H9 (cell line): ENCODE data around the gene TOMM22. TPM values are rescaled to one million over a fixed set of nuclear protein-coding genes. Genes with fewer than 3 reads are reported as not detected.
A peak's percentile ranks its signal among the peaks of the same experiment; 100 is the strongest.

Experiments
- DNase-seq: peaks from one replicate; pipeline ENCODE4 v3.0.0-alpha.2; 2017
- H2AFZ ChIP-seq: one replicate; pipeline ENCODE4 v1.6.1; 2013; ENCODE audit warnings: mild to moderate bottlenecking, low read length, control low read depth, moderate library complexity
- H2AK5ac ChIP-seq: 2 replicates; pipeline ENCODE4 v1.6.1; 2013; ENCODE audit warnings: low read length, control low read depth, mixed read lengths; ENCODE audit not compliant: insufficient read length
- H2BK120ac ChIP-seq: one replicate; pipeline ENCODE4 v1.6.1; 2013; ENCODE audit warnings: low read depth, mild to moderate bottlenecking, low read length, control low read depth, inconsistent platforms; ENCODE audit not compliant: poor library complexity, severe bottlenecking
- H2BK12ac ChIP-seq: 2 replicates; pipeline ENCODE4 v1.6.1; 2013; ENCODE audit warnings: low read length, control low read depth, mixed read lengths, low read depth; ENCODE audit not compliant: insufficient read length
- H2BK15ac ChIP-seq: 2 replicates; pipeline ENCODE4 v1.6.1; 2013; ENCODE audit warnings: low read depth, low read length, control low read depth
- H2BK20ac ChIP-seq: one replicate; pipeline ENCODE4 v1.6.1; 2013; ENCODE audit warnings: low read depth, mild to moderate bottlenecking, low read length, control low read depth, inconsistent platforms; ENCODE audit not compliant: poor library complexity, severe bottlenecking
- H2BK5ac ChIP-seq: 2 replicates; pipeline ENCODE4 v1.6.1; 2013; ENCODE audit warnings: low read length, control low read depth, mixed read lengths; ENCODE audit not compliant: insufficient read length
- H3K14ac ChIP-seq: 2 replicates; pipeline ENCODE4 v1.6.1; 2013; ENCODE audit warnings: low read length, control low read depth; ENCODE audit not compliant: insufficient read depth
- H3K18ac ChIP-seq: 2 replicates; pipeline ENCODE4 v1.6.1; 2013; ENCODE audit warnings: low read depth, mild to moderate bottlenecking, mixed read lengths, low read length, control low read depth; ENCODE audit not compliant: insufficient read length
- H3K23ac ChIP-seq: 2 replicates; pipeline ENCODE4 v1.6.1; 2013; ENCODE audit warnings: low read length, control low read depth, mixed read lengths, low read depth; ENCODE audit not compliant: insufficient read length
- H3K23me2 ChIP-seq: 2 replicates; pipeline ENCODE4 v1.6.1; 2013; ENCODE audit warnings: low read depth, mild to moderate bottlenecking, mixed read lengths, low read length, control low read depth; ENCODE audit not compliant: insufficient read length, poor library complexity, severe bottlenecking
- H3K27ac ChIP-seq: 2 replicates; pipeline ENCODE4 v1.5.1; 2013; ENCODE audit warnings: low read length, control low read depth, mixed read lengths, low read depth; ENCODE audit not compliant: insufficient read length
- H3K27me3 ChIP-seq: 2 replicates; pipeline ENCODE4 v1.6.1; 2013; ENCODE audit warnings: low read length, control low read depth, inconsistent platforms; ENCODE audit not compliant: insufficient read depth
- H3K4ac ChIP-seq: 2 replicates; pipeline ENCODE4 v1.6.1; 2013; ENCODE audit warnings: low read depth, mild to moderate bottlenecking, control low read depth, inconsistent platforms, low read length, moderate library complexity
- H3K4me1 ChIP-seq: 2 replicates; pipeline ENCODE4 v1.6.1; 2013; ENCODE audit warnings: low read length, control low read depth, inconsistent platforms; ENCODE audit not compliant: insufficient read depth
- H3K4me2 ChIP-seq: 2 replicates; pipeline ENCODE4 v1.6.1; 2013; ENCODE audit warnings: low read length, control low read depth, mixed read lengths; ENCODE audit not compliant: insufficient read length, insufficient read depth
- H3K56ac ChIP-seq: 2 replicates; pipeline ENCODE4 v1.6.1; 2013; ENCODE audit warnings: low read depth, mild to moderate bottlenecking, mixed read lengths, low read length, control low read depth; ENCODE audit not compliant: insufficient read length
- H3K79me1 ChIP-seq: 2 replicates; pipeline ENCODE4 v1.6.1; 2013; ENCODE audit warnings: low read depth, mild to moderate bottlenecking, moderate library complexity, low read length, control low read depth, inconsistent platforms; ENCODE audit not compliant: insufficient read depth, poor library complexity, severe bottlenecking
- H3K79me2 ChIP-seq: 2 replicates; pipeline ENCODE4 v1.6.1; 2013; ENCODE audit warnings: low read length, control low read depth, inconsistent platforms; ENCODE audit not compliant: insufficient read depth
- H3K9ac ChIP-seq: 2 replicates; pipeline ENCODE4 v1.6.1; 2013; ENCODE audit warnings: low read length, control low read depth, mixed read lengths; ENCODE audit not compliant: insufficient read length; ENCODE audit errors: extremely low read depth
- H3K9me3 ChIP-seq: one replicate; pipeline ENCODE4 v1.6.1; 2013; ENCODE audit warnings: low read depth, low read length, inconsistent platforms; ENCODE audit not compliant: control insufficient read depth
- H3T11ph ChIP-seq: one replicate; pipeline ENCODE4 v1.6.1; 2013; ENCODE audit warnings: mild to moderate bottlenecking, low read length, control low read depth, inconsistent platforms
- H4K20me1 ChIP-seq: one replicate; pipeline ENCODE4 v1.6.1; 2013; ENCODE audit not compliant: control insufficient read depth, insufficient read length, insufficient read depth
- H4K5ac ChIP-seq: 2 replicates; pipeline ENCODE4 v1.6.1; 2013; ENCODE audit warnings: low read depth, mild to moderate bottlenecking, mixed read lengths, low read length, control low read depth; ENCODE audit not compliant: insufficient read length
- H4K8ac ChIP-seq: replicated peaks from 2 replicates; pipeline ENCODE4 v1.6.1; 2013; ENCODE audit warnings: low read length, control low read depth, mixed read lengths, low read depth; ENCODE audit not compliant: insufficient read length
- H4K91ac ChIP-seq: 2 replicates; pipeline ENCODE4 v1.6.1; 2013; ENCODE audit warnings: low read depth, mild to moderate bottlenecking, moderate library complexity, mixed read lengths, low read length, control low read depth; ENCODE audit not compliant: insufficient read length
- H3K27ac Mint-ChIP-seq, 3 experiments: 2 replicates in 2 of 3; 3 replicates in 1 of 3; pipeline ENCODE4 v1.8.0; 2020 to 2021; ENCODE audit warnings: mixed read lengths in 3 of 3, mild to moderate bottlenecking in 1 of 3, moderate library complexity in 1 of 3
- H3K27me3 Mint-ChIP-seq: 2 replicates; pipeline ENCODE4 v1.8.0; 2021; ENCODE audit warnings: low read depth, mild to moderate bottlenecking, moderate library complexity, mixed read lengths
- H3K36me3 Mint-ChIP-seq, 3 experiments: 2 replicates in 2 of 3; 3 replicates in 1 of 3; pipeline ENCODE4 v1.8.0; 2020 to 2021; ENCODE audit warnings: low read depth in 3 of 3, mixed read lengths in 3 of 3; ENCODE audit not compliant: insufficient read depth in 1 of 3
- H3K4me1 Mint-ChIP-seq, 2 experiments: 2 replicates each; pipeline ENCODE4 v1.8.0; 2020; ENCODE audit warnings: mixed read lengths in 2 of 2
- H3K4me3 Mint-ChIP-seq, 2 experiments: 2 replicates in 1 of 2; 3 replicates in 1 of 2; pipeline ENCODE4 v1.8.0; 2020 to 2021; ENCODE audit warnings: mild to moderate bottlenecking in 2 of 2, mixed read lengths in 2 of 2, moderate library complexity in 1 of 2
- H3K9me3 Mint-ChIP-seq, 2 experiments: 2 replicates in 1 of 2; 3 replicates in 1 of 2; pipeline ENCODE4 v1.8.0; 2020; ENCODE audit warnings: mild to moderate bottlenecking in 2 of 2, mixed read lengths in 2 of 2, moderate library complexity in 1 of 2
- WGBS: extraction: QIAGEN DNeasy Blood & Tissue Kit; methylation state at CpG from one replicate; pipeline ENCODE4 v1.1.7; 2013; ENCODE audit warnings: missing lambda C conversion rate, low lambda C conversion rate, mixed read lengths; ENCODE audit not compliant: insufficient read length; ENCODE audit errors: extremely low coverage; 5-methylcytosine and 5-hydroxymethylcytosine counted together
- total RNA-seq: library from RNA; stranded (reverse); gene quantifications from 2 replicates; pipeline ENCODE4 v1.2.1, GENCODE V29; 2021
- TF ChIP-seq, protein P1 (sequence below): fragments of 200-600 bp; sonication (generic); conservative IDR thresholded peaks from 3 replicates; pipeline ENCODE4 v1.8.0; 2021; ENCODE audit warnings: antibody characterized with exemption, mild to moderate bottlenecking

The TOMM22 gene
- total RNA-seq, 1 experiment from 2014 or later = 128 TPM

DNA sequence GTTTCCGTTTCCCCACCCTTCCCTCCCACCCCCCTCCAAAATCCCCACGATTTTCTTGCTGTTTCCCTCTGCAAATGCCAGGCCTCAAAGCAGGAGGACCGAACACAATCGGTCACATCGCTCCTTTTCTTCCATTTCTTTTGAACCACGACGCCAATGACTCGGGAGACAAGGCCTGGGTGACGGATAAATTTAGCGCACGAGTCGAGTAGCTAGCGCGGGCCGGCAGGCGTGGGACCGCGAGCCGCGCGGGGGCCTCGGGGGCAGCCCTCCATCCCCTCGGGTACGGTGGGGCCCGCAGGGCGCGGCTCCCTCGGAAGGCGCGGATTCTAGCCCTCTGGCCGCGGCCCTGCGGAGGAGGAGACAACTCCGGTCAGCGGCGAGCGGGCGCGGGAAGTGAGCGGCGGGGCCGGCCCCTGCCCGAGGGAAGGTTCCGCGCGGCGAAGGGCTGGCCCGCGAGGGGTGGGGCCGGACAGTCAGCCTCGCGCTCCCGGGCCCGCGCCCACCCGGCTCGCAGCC lies 18.6 kb downstream of the TOMM22 start:
- peak overlapping the region; percentile 79 for H3K9ac ChIP-seq
- no peak for DNase-seq
- peak overlapping the region; percentile 89 for H3K14ac ChIP-seq
- no peak overlapping the region for H3K27ac ChIP-seq
- no peak overlapping the region for H4K91ac ChIP-seq
- Mint-ChIP-seq H3K27me3 (no peaks in the 10 kb centered on the region; the same call in 1 of the 2 replicates), H3K27ac (peak overlapping the region in 2 of 3 experiments; percentile 69 to 98; a peak in 3 of 7 replicates), H3K9me3 (no peaks in the 10 kb centered on the region), H3K4me1 (peaks cover 50 to 60% of the 10 kb centered on the region in 2 experiments), H3K36me3 (peaks cover 3 to 21% (median 3%) of the 10 kb centered on the region in 3 experiments; a peak in 6 of 7 replicates), H3K4me3 (peak overlapping the region; percentile 93 to 99)
- H3K18ac ChIP-seq = peak overlapping the region; percentile 47
- H3K23ac ChIP-seq = no peak overlapping the region
- no peak overlapping the region for H2BK5ac ChIP-seq
- H2BK120ac ChIP-seq = no peak overlapping the region
- peaks cover 11% of the 10 kb centered on the region for H3K4me1 ChIP-seq
- H2BK20ac ChIP-seq = no peak overlapping the region
- peaks cover 15% of the 10 kb centered on the region for H3K23me2 ChIP-seq
- no peak overlapping the region for H3T11ph ChIP-seq
- no peaks in the 10 kb centered on the region for H3K27me3 ChIP-seq
- H3K56ac ChIP-seq = no peak overlapping the region
- H3K9me3 ChIP-seq = no peaks in the 10 kb centered on the region
- no peaks in the 10 kb centered on the region for H4K20me1 ChIP-seq
- H2BK12ac ChIP-seq = peak overlapping the region; percentile 40
- H3K4me2 ChIP-seq = peak overlapping the region; percentile 72
- no peak overlapping the region for H4K5ac ChIP-seq
- no peak overlapping the region for H2AFZ ChIP-seq
- H4K8ac ChIP-seq = no peak overlapping the region
- peaks cover 9% of the 10 kb centered on the region for H3K79me2 ChIP-seq
- TF ChIP-seq, protein P1, sequence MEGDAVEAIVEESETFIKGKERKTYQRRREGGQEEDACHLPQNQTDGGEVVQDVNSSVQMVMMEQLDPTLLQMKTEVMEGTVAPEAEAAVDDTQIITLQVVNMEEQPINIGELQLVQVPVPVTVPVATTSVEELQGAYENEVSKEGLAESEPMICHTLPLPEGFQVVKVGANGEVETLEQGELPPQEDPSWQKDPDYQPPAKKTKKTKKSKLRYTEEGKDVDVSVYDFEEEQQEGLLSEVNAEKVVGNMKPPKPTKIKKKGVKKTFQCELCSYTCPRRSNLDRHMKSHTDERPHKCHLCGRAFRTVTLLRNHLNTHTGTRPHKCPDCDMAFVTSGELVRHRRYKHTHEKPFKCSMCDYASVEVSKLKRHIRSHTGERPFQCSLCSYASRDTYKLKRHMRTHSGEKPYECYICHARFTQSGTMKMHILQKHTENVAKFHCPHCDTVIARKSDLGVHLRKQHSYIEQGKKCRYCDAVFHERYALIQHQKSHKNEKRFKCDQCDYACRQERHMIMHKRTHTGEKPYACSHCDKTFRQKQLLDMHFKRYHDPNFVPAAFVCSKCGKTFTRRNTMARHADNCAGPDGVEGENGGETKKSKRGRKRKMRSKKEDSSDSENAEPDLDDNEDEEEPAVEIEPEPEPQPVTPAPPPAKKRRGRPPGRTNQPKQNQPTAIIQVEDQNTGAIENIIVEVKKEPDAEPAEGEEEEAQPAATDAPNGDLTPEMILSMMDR = no peak
- peak overlapping the region; percentile 19; the same call in 1 of the 2 replicates for H2BK15ac ChIP-seq
- H3K79me1 ChIP-seq = no peaks in the 10 kb centered on the region
- no CpG with 5 or more reads among the region's 57 CpGs for WGBS
- no peak overlapping the region for H2AK5ac ChIP-seq
- H3K4ac ChIP-seq = no peak overlapping the region
